Measurements from ENCODE around the gene ZKSCAN1. TPM values are rescaled to one million over a fixed set of nuclear protein-coding genes. Genes with fewer than 3 reads are reported as not detected.
A peak's percentile ranks its signal among the peaks of the same experiment; 100 is the strongest.

Gene ZKSCAN1
- total RNA-seq, 2 experiments from 2014 or later = 42.3 to 45.0 TPM

GRCh38 chr7:100016215-100016901, 962 bp downstream of the ZKSCAN1 start:
- H3K4me1 Mint-ChIP-seq (ENCODE audit: low read depth) = peaks cover 39% of the 10 kb centered on the region
- CTCF ChIA-PET = interaction anchor here (1.1 kb wide), 1 partner anchor 23 kb away, joined by 5 read pairs; no protein-coding TSS in a partner anchor
- DNase-seq = no peak
- H3K4me3 Mint-ChIP-seq = peak overlapping the region; percentile 97
- intact Hi-C loops (cut with DNase I, micrococcal nuclease) = loop anchor here (1.0 to 10.0 kb wide), 5 partner anchors 19 to 821 kb away; partner anchors contain the start of genes ZKSCAN5 (in 1 of the 2), ZNF3 (in 1 of the 2), ZNF394 (in 1 of the 2) and ZSCAN21 (in 1 of the 2)
- TF ChIP-seq CTCF (IDR thresholded peaks at IDR 0.05) = no peak
- no peaks in the 10 kb centered on the region for H3K9me3 Mint-ChIP-seq
- no peaks in the 10 kb centered on the region for H3K27me3 Mint-ChIP-seq
- H3K9me3 ChIP-seq (ENCODE audit: control insufficient read depth in 1 of 2, insufficient read depth in 1 of 2, low read length in 2 of 2) = no peaks in the 10 kb centered on the region
- peak overlapping the region; percentile 76 to 91 for H3K27ac ChIP-seq (ENCODE audit: low read depth in 1 of 2, low read length in 2 of 2)
- ATAC-seq (ENCODE audit: poor library complexity) = no peak
- H3K27me3 ChIP-seq (ENCODE audit: control insufficient read depth in 1 of 2, insufficient read depth in 2 of 2, low read length in 2 of 2) = no peaks in the 10 kb centered on the region
- POLR2A ChIA-PET = interaction anchor here (0.9 to 4.1 kb wide), 4 partner anchors 19 to 104 kb away, joined by 3 to 34 read pairs (median 7); partner anchors contain the start of genes AP4M1 and MCM7
- H3K27ac Mint-ChIP-seq = peak overlapping the region; percentile 94
- peak overlapping the region; percentile 95 for H3K4me3 ChIP-seq (ENCODE audit: low read length)
- H3K36me3 Mint-ChIP-seq (ENCODE audit: low read depth) = peaks cover 30% of the 10 kb centered on the region
- peaks cover 31% of the 10 kb centered on the region for H3K4me1 ChIP-seq (ENCODE audit: insufficient read depth, low read length)
- H3K36me3 ChIP-seq (ENCODE audit: insufficient read depth, low read length) = peaks cover 8% of the 10 kb centered on the region

DNA sequence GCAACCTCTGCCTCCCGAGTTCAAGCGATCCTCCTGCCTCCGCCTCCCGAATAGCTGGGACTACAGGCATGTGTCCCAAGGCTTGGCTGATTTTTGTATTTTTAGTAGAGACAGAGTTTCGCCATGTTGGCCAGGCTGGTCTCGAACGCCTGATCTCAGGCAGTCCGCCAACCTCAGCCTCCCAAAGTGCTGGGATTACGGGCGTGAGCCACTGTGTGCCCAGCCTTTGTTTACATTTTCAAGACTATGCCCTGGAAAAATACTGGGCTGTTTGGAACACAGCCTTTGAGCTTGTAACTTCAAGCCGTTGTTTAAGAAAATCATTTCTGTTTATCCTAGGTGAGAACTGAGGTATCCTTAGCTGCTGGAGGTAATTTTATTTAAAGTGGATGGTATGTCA, 1.9 kb downstream of the ZKSCAN1 start:
- peak overlapping the region; percentile 66 for H3K4me3 Mint-ChIP-seq

DNA sequence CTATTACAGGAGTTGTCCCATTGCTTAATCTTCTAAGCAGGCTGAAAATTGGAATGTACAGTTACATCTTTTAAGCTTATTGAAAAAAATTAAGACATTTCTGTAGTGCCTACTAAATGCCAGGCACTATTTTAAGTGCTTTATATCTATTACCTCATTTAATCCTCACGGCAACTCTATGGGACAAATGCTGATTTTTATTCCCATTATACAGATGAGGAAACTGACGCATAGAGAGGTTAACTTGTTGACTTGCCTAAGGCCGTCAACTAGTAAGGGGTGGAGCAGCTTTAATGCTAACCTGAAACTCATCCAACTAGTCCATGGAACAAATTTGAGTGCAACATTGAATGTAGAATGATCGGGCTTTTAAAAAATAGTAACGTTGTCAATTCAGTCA, 2.5 kb downstream of the ZKSCAN1 start:
- DNase-seq (no peak), ATAC-seq (ENCODE audit: poor library complexity) (no peak)
- Mint-ChIP-seq H3K4me3 (peak overlapping the region; percentile 66), H3K4me1 (ENCODE audit: low read depth) (peaks cover 39% of the 10 kb centered on the region), H3K27me3 (no peaks in the 10 kb centered on the region), H3K27ac (peak overlapping the region; percentile 51), H3K36me3 (ENCODE audit: low read depth) (peaks cover 44% of the 10 kb centered on the region), H3K9me3 (no peaks in the 10 kb centered on the region)
- H3K4me1 ChIP-seq (ENCODE audit: insufficient read depth, low read length) = peaks cover 31% of the 10 kb centered on the region
- no peaks in the 10 kb centered on the region for H3K9me3 ChIP-seq (ENCODE audit: control insufficient read depth in 1 of 2, insufficient read depth in 1 of 2, low read length in 2 of 2)
- POLR2A ChIA-PET = interaction anchor here (0.6 to 4.1 kb wide), 2 partner anchors 11 to 21 kb away, joined by 3 to 34 read pairs; no protein-coding TSS in a partner anchor
- CTCF ChIA-PET = no interaction called here
- intact Hi-C loops (cut with DNase I, micrococcal nuclease) = loop anchor here (2.0 to 10.0 kb wide), 4 partner anchors 31 to 819 kb away; partner anchors contain the start of genes ZKSCAN5 (in 1 of the 2), ZNF3 (in 1 of the 2), ZNF394 (in 1 of the 2) and ZSCAN21 (in 1 of the 2)
- H3K4me3 ChIP-seq (ENCODE audit: low read length) = no peak overlapping the region
- TF ChIP-seq CTCF (IDR thresholded peaks at IDR 0.05) = no peak
- no peak overlapping the region for H3K27ac ChIP-seq (ENCODE audit: low read depth in 1 of 2, low read length in 2 of 2)
- no peaks in the 10 kb centered on the region for H3K27me3 ChIP-seq (ENCODE audit: control insufficient read depth in 1 of 2, insufficient read depth in 2 of 2, low read length in 2 of 2)
- peaks cover 16% of the 10 kb centered on the region for H3K36me3 ChIP-seq (ENCODE audit: insufficient read depth, low read length)

More for the DNA sequence above, 1.9 kb downstream of the ZKSCAN1 start:
- H3K9me3 Mint-ChIP-seq = no peaks in the 10 kb centered on the region
- no peak for TF ChIP-seq CTCF (IDR thresholded peaks at IDR 0.05)
- no peaks in the 10 kb centered on the region for H3K27me3 ChIP-seq (ENCODE audit: control insufficient read depth in 1 of 2, insufficient read depth in 2 of 2, low read length in 2 of 2)
- H3K36me3 Mint-ChIP-seq (ENCODE audit: low read depth) = peaks cover 38% of the 10 kb centered on the region
- H3K27ac ChIP-seq (ENCODE audit: low read depth in 1 of 2, low read length in 2 of 2) = no peak overlapping the region
- intact Hi-C loops (cut with DNase I, micrococcal nuclease) = loop anchor here (2.0 to 10.0 kb wide), 4 partner anchors 32 to 820 kb away; partner anchors contain the start of genes ZKSCAN5 (in 1 of the 2), ZNF3 (in 1 of the 2), ZNF394 (in 1 of the 2) and ZSCAN21 (in 1 of the 2)
- peaks cover 10% of the 10 kb centered on the region for H3K36me3 ChIP-seq (ENCODE audit: insufficient read depth, low read length)
- no peaks in the 10 kb centered on the region for H3K9me3 ChIP-seq (ENCODE audit: control insufficient read depth in 1 of 2, insufficient read depth in 1 of 2, low read length in 2 of 2)
- ChIA-PET POLR2A (interaction anchor here (0.6 to 4.1 kb wide), 3 partner anchors 12 to 46 kb away, joined by 3 to 34 read pairs (median 3); no protein-coding TSS in a partner anchor), CTCF (no interaction called here)
- H3K4me3 ChIP-seq (ENCODE audit: low read length) = no peak overlapping the region
- H3K27ac Mint-ChIP-seq = peak overlapping the region; percentile 51
- ATAC-seq (ENCODE audit: poor library complexity) (no peak), DNase-seq (no peak)
- H3K4me1 ChIP-seq (ENCODE audit: insufficient read depth, low read length) = peaks cover 31% of the 10 kb centered on the region
- H3K27me3 Mint-ChIP-seq = no peaks in the 10 kb centered on the region
- peaks cover 39% of the 10 kb centered on the region for H3K4me1 Mint-ChIP-seq (ENCODE audit: low read depth)
